GM13976 (cell line): Measurements from ENCODE around the gene IFNLR1.

Experiments
- DNase-seq: peaks from one replicate; pipeline ENCODE4 v3.0.0; 2012; ENCODE audit warnings: low spot score
- CTCF ChIP-seq: IDR thresholded peaks from 2 replicates; pipeline ENCODE4 v1.5.1; 2012; ENCODE audit warnings: borderline replicate concordance, mild to moderate bottlenecking; ENCODE audit not compliant: insufficient read depth; ENCODE audit errors: extremely low read depth, missing control alignments, control extremely low read depth
- in situ Hi-C: fragments of 300-500 bp; cut with MboI; formaldehyde crosslinking; loops from one replicate; pipeline ENCODE4 v1.12.0; 2022; ENCODE audit warnings: low sequenced_read_pairs, mixed read lengths, inconsistent platforms; ENCODE audit not compliant: unreplicated experiment

IFNLR1 gene

DNA sequence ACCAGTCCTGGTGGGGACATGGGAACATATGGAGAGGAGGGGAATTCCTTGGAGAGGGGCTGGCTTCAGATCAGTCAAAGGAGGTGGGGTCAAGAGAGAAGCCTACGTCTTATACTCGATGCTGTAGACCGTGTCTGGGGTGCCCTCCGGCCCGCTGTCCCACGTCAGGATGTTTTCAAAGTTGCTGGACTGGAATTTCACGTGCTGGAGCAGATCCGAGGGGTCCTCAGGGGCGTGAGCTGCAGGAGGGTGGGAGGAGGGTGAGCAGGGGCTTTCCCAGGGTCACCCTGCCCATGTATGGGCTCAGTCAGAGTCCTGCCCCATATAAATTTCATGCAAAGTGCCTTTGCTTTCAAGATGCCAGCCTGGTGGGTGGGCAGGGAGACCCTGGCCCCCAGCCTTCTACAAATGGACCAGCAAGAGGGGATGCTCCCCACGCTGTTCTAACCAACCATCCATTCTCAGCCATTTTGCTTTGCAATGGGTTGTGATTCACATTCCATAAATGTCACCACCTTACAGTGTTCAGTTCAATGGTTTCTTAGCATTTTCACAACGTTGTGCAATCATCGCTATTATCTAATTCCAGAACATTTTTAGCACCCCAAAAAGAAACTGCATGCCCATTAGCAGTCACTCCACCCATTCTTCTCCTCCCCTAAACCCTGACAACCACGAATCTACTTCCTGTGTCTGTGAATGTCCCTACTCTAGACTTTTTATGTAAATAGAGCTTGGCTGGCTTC is 48.4 kb downstream of the IFNLR1 start:
- no peak for TF ChIP-seq CTCF
- in situ Hi-C loops, result no loop called here
- no peak for DNase-seq

- TF ChIP-seq CTCF, result no peak
- in situ Hi-C loops, result no loop called here
- DNase-seq, result no peak
These were observed 50.0 kb downstream of the IFNLR1 start for GRCh38 chr1:24136956-24137539.

- in situ Hi-C loops, result no loop called here
- DNase-seq, result no peak
- no peak for TF ChIP-seq CTCF
These were observed 52.7 kb downstream of the IFNLR1 start for GRCh38 chr1:24134376-24134775.

DNA sequence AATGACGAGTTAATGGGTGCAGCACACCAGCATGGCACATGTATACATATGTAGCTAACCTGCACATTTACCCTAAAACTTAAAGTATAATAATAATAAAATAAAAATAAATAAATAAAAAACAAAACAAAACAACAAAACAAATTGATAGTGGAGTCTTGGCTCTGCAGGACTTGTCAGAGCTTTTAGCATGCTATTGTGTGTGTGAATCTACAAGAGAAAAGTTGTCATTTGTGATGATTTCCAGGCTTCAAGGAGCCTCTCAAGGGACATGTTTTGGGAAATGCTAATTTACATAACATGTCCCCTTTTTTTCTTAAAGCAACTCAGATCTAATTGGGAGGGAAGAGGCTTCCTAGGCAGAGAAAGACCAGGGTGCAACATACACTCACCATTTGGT is 53.3 kb downstream of the IFNLR1 start:
- DNase-seq, result no peak
- TF ChIP-seq CTCF, result no peak
- in situ Hi-C loops, result no loop called here

DNA sequence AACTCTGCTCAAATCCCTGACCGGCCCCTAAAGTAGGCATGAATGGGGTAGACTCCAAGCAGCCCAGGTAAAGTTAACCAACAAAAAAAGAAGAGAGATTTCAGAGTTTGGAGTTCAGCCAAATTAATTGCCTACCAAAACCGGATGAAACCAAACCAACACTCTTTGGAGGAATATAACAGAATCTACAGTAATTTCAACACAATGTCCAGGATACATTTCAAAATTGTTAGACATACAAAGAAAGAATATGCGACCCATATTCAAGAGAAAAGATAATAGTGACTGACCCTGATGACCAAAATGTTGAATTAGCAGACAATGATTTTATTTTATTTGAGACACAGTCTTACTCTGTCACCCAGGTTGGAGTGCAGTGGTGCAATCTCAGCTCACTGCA is 56.7 kb downstream of the IFNLR1 start:
- TF ChIP-seq CTCF, result no peak
- DNase-seq, result no peak
- in situ Hi-C loops, result no loop called here

- DNase-seq, result no peak
- no peak for TF ChIP-seq CTCF
- in situ Hi-C loops, result no loop called here
These were observed 59.2 kb downstream of the IFNLR1 start for GRCh38 chr1:24127801-24128363.
